GM10266 (cell line): ENCODE measurements around the gene SLC26A1.

Source experiments
- DNase-seq: peaks from one replicate; pipeline ENCODE4 v3.0.0; 2012; ENCODE audit errors: extremely low spot score
- TF ChIP-seq, protein P1 (sequence below): IDR thresholded peaks from 2 replicates; pipeline ENCODE4 v1.5.1; 2012; ENCODE audit warnings: mild to moderate bottlenecking, low read depth; ENCODE audit not compliant: control insufficient read depth, insufficient read depth; ENCODE audit errors: missing control alignments

SLC26A1 gene

DNA sequence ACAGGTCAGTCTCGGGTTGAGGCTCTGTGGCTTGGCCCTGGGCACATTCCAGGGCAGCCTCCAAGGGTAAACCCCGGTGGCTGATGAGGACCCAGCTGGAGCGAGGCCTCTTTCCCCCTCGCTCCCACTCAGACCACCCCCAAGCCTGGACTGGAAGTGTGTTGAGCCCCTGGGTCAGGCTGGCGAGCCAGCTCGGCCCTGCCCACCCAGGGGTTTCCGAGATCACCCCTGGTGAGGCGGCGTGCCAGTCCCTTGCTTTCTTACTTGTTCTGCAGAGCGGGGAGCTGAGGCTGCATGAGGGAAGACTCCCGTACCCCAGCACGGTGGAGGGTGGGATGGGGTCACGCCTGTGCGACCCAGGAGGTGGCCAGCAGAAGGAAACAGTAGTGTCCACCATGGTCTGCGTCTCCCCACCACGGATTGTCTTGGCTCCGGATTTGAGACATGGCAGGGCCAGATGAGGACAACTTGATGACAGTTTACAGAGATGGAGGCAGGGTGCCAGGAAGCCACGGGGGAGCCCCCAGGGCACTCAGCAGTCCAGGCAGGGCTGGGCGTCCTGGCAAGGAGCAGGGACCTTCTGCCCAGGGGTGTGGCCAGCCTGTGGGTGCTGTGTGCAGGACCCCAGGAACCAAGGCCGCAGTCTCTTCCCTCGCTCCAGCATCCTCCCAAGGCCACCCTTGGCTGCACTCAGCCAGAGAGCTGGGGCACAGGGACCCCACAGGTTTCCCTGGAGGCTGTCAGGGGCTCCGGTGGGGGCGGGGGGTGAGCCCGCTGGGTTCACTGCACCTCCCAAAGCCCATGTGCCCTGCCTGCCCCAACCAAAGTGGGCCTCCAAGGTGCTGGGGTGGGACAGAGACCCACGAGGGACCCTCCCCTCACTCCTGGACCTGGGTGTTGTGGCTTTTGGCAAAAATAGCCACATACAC is 11.6 kb upstream of the SLC26A1 start:
- no peak for DNase-seq
- TF ChIP-seq, protein P1, sequence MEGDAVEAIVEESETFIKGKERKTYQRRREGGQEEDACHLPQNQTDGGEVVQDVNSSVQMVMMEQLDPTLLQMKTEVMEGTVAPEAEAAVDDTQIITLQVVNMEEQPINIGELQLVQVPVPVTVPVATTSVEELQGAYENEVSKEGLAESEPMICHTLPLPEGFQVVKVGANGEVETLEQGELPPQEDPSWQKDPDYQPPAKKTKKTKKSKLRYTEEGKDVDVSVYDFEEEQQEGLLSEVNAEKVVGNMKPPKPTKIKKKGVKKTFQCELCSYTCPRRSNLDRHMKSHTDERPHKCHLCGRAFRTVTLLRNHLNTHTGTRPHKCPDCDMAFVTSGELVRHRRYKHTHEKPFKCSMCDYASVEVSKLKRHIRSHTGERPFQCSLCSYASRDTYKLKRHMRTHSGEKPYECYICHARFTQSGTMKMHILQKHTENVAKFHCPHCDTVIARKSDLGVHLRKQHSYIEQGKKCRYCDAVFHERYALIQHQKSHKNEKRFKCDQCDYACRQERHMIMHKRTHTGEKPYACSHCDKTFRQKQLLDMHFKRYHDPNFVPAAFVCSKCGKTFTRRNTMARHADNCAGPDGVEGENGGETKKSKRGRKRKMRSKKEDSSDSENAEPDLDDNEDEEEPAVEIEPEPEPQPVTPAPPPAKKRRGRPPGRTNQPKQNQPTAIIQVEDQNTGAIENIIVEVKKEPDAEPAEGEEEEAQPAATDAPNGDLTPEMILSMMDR, result no peak

DNA sequence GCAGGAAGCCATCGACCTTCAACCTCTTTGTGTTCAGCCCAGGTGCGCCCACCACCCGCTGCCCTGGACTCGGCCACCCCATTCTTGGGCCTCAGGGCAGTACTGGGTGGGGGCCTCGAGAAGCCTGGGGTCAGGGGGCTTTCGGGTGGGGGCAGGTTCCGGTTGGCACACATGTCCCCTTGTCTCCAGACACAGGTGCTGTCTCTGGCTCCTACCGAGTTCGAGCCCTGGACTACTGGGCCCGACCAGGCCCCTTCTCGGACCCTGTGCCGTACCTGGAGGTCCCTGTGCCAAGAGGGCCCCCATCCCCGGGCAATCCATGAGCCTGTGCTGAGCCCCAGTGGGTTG is 10.8 kb upstream of the SLC26A1 start:
- DNase-seq, result no peak
- TF ChIP-seq, protein P1, result no peak

DNA sequence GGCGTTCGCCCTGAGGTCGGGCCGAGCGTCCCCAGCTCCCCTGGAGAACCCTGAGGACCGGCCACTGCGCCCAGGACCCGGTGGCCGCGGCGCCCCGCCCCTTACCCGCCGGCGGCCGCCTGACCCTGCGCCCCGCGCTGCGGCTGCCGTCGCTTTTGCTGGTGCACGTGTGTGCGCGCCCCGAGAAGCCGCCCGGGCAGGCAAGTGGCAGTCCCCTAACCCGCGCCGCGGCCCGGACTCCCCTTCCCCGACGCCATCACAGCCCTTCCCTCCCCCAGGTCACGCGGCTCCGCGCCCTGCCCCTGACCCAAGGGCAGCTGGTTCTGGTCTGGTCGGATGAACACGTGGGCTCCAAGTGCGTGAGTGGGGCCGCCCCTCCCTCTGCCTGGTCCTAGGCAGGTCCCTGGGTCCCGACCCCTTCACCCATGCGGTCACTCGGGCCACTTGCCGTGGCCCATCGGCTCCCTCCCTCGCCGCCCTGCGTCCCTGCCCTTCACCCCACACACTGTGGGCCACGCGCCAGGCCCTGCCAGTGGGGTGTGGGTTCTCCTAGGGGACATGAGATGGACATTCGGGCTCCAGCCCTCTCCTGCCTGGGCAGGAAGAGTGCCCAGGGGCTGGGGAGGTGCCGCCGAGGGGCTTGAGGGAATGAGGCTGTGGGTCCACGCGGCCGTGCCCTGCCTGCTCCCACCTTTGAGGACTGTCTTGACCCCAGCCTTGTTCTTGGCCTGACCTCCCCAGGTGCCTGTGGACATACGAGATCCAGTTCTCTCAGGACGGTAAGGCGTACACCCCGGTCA is 10.3 kb upstream of the SLC26A1 start:
- no peak for DNase-seq
- TF ChIP-seq, protein P1, result no peak

DNA sequence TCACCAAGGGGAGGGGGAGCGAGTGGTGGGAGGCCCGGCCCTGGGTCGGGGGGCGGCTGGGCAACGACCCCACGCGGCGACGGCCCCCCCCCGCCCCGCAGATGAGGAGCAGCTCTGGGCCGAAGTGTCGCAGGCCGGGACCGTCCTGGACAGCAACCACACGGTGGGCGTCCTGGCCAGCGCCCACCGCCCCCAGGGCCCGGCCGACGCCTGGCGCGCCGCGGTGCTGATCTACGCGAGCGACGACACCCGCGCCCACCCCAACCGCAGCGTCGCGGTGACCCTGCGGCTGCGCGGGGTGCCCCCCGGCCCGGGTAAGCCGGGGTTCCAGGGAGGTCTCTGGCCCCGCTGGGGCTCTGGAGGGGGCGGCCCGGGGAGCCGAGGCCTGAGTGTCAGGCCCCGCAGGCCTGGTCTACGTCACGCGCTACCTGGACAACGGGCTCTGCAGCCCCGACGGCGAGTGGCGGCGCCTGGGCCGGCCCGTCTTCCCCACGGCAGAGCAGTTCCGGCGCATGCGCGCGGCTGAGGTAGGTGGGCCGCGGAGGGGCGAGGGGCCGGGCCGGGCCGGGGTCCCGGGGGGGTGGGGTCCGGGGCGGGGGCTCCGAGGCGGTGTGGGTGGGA is 9.5 kb upstream of the SLC26A1 start:
- no peak for DNase-seq
- TF ChIP-seq, protein P1, result no peak

DNA sequence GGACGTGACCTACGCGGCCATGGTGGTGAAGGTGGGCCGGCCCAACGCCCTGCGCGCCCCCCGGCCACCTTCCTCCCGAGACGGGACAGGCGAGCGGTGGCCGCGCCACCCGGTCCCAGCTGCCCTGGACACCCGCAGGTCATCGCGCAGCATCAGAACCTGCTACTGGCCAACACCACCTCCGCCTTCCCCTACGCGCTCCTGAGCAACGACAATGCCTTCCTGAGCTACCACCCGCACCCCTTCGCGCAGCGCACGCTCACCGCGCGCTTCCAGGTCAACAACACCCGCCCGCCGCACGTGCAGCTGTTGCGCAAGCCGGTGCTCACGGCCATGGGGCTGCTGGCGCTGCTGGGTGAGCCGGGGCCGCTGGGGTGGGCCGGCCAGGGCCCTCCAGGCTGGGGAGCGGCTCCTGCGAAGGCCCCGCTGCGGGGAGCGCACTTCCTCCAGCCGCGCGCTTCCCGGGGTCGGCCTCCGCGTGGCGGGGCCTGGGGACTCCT is 9.0 kb upstream of the SLC26A1 start:
- DNase-seq, result no peak

DNA sequence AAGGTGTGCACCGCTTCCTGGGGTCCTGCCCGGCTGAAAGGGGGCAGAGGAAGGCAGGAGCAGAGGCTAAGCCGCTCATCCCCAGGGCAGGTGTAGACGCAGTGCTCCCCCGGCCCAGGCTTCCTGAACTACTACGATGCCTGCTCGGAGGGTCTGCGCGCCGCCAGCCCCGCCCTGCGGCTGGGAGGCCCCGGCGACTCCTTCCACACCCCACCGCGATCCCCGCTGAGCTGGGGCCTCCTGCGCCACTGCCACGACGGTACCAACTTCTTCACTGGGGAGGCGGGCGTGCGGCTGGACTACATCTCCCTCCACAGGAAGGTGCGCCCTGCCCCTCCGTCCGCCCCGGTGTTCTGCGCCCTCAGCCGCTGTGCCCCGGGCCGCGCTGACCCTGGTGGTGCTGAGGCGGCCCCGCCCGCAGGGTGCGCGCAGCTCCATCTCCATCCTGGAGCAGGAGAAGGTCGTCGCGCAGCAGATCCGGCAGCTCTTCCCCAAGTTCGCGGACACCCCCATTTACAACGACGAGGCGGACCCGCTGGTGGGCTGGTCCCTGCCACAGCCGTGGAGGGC is 8.4 kb upstream of the SLC26A1 start:
- TF ChIP-seq, protein P1, result no peak
- no peak for DNase-seq

More for the DNA sequence above, 9.0 kb upstream of the SLC26A1 start:
- TF ChIP-seq, protein P1, result no peak
